Activated CD4-positive, alpha-beta T cell treated with anti-CD3 and anti-CD28 coated beads for 4 hours (primary cell): ENCODE data around the gene ZNF814.
"Not testable (repeated sequence)": the region's sequence is repeated elsewhere in the genome, so short reads cannot be mapped to it uniquely, and the experiment has no call there.

ENCODE experiments used
- DNase-seq, 2 donors: peaks; one replicate each; pipeline ENCODE4 v3.0.0-alpha.2; 2020

The ZNF814 gene

DNA sequence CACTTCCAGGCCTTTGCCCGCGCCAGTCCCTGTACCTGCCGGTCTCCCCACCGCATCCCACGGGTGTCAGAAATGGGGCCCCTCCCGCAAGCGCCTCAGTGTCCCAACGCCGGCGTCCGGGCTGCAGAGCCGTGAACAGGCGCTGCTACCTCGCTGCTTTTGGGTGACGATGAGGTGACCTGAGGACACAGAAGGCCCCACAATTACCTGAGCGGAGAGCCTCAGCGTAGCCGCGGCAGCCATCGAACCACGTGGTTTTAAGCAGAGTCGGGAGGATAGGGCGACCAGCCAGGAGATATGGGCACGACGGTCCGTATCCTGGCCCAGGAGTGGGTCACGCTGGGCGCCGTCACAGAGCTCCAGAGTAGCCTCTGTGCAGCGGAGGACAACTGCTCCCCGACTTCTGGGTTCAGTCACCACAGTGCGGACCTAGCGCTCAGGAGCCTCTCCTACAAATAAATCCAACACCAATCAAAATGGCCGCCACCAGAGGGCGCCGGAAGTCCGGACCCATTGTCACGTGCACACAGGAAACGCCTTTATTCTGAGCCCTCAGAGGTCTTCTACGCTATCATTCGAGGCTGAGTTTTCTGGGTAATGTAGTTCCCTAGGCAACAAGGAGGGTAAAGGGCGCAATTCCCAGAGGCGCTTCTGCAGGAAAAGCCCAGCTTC lies at the start of gene ZNF814:
ZNF814 (minus strand) TSS at position 478 of the 672 bp plus-strand sequence; CDS start at position 243, 235 bp downstream.
- DNase-seq, result peak; percentile 73 to 74

DNA sequence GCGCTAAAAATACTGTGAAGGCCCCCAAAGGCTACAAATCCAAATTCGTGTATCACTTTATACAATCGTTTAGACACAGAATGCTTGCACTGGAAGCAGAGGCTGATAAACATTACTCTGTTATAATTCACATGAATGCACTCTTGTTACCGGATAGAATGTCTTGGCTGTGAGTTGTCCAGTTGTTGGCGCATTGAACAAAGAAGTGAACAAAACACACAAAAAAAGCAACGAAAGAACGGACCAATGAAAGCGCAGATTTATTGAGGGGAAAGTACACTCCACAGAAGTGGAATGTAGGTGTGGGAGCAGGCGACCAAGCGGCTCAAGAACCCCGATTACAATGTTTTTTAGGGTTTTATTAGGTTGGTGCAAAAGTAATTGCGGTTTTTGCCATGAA lies 46.9 kb upstream of the ZNF814 start:
- no peak for DNase-seq

DNA sequence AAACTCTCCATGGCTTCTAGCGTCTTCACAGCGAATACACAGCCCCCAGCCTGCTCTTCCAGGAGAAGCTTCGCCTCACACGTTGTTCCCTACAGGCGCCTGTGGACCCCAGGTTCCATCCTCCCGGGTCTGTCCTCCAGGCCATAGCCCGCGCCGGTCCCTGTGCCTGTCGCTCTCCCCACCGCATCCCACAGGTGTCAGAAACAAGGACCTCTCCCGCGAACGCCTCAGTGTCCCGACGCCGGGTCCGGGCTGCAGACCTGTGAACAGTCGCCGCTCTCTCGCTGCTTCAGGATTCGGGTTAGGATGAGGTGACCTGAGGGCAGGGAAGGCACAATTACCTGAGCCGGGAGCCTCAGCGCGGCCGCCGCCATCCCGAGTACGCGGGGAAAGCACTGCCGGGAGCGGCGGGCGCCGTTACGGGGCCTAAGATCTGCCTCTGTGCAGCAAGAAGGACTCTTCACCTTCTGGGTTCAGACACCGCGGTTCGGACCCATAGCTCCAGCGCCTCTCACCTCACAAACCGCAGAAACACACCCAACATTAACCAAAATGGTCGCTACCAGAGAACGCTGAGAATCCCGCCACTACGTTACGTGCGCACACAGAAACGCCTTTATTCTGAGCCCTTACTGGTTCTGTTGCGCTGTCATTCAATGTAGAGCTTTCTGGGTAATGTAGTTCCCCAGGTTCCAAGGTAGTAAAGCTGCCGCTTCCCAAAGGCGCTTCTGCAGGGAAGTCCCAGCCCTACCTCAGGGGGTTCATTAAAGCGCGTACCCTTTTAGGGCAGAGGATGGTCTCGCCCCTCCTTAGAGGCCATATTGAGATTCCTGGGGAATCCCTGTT lies 46.2 kb upstream of the ZNF814 start, which contains the start of gene ZNF418:
ZNF418 (minus strand) TSS at position 583 of the 846 bp plus-strand sequence. CDS start 1,580 bp downstream, outside the sequence.
- DNase-seq, result peak; percentile 22 to 28

DNA sequence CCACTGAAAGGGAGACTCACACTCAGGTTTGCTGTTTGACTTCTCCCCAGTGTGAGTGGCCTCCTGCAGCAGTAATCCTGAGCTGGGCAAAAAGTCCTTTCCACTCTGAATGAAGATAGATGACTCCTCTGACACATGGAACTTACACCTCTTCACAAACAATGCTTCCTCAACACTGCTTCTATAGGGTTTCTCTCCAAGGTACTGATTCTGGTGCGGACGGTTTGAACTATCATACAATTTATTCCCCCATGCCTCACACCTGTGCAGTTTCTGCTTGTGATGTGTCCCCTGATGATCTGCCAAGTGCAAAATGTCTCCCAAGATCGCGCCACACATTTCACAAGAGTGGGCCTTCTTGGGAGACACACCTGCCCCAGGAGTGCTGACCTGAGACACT lies 38.8 kb upstream of the ZNF814 start:
- no peak for DNase-seq

DNA sequence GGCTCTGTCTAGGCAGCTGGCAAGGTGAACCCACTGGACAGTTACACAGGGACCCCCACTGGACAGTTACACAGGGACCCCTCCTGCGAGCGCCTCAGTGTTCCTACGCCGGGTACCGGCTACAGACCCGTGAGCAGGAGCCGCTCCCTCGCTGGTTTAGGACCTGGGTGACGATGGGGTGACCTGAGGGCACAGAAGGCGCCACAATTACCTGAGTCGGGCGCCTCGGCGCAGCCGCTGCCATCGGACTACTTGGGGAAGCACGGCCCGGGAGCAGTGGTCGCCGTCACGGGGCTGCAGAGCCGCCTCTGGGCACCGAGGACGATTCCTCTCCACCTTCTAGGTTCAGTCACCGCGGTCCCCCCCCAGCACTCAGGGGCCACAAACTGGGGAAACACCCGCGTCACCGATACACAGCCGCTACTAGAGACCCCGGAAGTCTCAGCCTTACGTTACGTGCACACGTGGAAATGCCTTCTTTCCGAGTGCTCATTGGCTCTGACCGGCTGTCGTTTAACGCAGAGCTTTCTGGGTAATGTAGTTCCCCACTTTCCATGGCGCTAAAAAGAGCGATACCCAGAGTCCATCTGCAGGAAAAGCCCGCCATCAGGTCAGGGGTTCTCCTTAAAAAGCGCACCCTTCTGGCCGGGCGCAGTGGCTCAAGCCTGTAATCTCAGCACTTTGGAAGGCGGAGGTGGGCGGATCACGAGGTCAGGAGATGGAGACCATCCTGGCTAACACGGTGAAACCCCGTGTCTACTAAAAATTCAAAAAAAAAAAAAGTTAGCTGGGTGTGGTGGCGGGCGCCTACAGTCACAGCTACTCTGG lies 27.5 kb upstream of the ZNF814 start, which contains the start of gene ZNF417:
ZNF417 (minus strand) TSS at position 425 of the 828 bp plus-strand sequence; CDS start at position 244, 181 bp downstream.
- peak; percentile 84 to 85 for DNase-seq

DNA sequence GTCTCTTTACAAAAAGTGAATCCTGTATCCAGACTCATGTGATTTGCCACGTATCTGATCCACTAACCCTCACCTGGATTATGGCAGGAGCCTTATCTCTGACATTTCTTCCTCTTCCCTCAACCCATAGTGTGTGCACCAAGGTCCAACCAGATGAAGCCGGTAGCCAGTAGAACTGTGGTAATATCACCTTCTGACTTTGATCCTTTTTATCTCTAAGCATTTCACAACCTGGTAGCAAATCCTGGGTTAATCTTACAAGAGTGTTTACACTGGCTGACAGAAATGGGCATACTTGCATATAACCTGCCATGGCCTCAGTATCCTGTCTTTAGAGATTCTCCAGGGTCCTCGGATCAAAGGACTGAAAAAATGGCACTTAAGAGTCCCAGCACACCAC lies 25.7 kb upstream of the ZNF814 start:
- no peak for DNase-seq

DNA sequence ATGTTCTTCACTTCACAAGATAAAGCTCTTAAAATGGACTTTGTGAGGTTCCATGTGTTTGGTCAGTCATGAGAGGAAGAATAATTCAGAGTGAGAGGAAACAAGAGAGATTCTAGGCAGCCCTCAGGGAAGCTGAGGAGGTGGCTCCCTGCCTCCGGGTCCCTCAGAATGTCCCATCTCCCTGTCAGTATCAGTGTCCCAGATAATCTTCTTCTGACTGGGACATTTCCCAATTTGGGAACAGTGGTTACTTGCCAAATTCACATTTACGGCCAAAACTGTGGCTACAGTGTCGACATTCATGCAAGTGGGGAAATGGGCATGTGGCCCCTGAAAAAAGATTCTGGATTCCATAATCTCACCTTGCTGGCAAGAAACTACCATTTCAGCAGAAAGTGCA lies 18.6 kb upstream of the ZNF814 start:
- no peak for DNase-seq

DNA sequence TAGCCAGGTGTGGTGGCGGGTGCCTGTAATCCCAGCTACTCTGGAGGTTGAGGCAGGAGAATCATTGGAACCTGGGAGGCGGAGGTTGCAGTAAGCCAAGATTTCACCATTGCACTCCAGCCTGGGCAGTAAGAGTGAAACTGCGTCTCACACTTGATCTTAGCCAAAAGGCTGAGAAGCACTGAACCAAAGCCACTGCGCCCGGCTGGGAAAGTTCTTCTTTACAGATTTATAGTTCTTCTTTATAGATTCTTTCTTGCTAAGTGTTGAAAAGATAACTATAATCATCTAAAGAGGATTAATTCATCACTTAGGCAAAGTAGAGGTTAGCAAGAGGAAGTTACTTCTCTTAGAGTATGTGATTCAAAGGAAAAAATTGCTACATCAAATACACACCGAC lies 16.4 kb upstream of the ZNF814 start:
- DNase-seq, result no peak

DNA sequence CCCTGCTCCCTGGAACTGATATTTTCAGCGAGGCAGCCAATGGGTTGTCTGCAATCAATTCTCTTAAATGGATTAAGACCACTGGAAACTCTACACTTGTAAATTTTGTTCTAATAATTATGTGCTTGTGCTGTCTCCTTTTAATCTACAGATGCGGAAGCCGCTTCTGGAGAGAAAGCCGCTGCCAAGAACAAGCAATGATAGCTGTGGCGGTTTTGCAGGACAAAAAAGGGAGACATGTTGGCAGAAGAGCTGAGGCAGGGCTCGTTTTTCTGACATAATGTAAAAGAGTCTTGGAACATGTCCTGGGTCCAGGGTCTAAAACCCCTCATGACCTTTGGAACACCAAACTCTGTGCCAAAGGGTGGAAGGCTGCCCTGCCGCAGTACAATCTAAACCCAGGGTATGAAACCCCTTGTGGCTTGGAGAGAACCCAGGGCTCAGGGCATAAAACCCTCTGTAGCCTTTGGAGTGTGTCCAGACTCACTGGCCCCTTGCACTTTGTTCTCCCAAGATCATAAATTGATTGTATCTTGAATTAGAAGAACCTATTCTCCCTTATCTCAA lies 14.9 kb upstream of the ZNF814 start:
- no peak for DNase-seq

DNA sequence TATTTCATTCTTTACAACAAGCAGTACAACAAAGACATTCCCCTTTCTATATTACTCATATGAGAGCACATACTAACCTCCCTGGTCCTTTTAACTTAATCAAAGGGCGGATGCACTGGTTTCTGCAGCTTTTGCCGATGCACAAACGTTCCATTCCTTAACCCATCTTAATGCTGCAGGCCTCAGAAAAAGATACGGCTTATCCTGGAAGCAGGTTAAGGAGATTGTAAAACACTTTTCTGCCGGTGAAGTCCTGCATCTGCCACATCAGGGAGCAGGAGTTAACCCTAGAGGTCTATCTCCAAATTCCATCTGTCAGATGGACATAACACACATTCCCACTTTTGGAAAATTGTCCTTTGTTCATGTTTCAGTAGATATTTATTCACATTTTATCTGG lies 11.5 kb upstream of the ZNF814 start:
- no peak for DNase-seq

DNA sequence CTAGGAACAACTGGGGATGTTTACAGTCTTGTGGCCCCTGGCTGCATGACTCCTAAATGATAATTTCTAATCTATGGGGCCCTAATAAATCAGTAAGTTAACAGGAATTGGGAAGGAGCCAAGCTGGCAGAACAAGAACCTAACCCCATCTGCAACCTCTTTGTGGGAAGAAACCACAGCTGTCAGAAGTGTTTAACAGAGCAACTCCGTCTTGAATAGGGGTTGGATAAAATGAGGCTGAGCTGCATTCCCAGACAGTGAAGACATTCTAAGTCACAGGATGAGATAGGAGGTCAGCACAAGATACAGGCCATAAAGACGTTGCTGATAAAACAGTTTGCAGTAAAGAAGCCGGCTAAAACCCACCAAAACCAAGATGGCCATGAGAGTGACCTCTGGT lies 1.9 kb upstream of the ZNF814 start:
- not testable (repeated sequence) for DNase-seq

DNA sequence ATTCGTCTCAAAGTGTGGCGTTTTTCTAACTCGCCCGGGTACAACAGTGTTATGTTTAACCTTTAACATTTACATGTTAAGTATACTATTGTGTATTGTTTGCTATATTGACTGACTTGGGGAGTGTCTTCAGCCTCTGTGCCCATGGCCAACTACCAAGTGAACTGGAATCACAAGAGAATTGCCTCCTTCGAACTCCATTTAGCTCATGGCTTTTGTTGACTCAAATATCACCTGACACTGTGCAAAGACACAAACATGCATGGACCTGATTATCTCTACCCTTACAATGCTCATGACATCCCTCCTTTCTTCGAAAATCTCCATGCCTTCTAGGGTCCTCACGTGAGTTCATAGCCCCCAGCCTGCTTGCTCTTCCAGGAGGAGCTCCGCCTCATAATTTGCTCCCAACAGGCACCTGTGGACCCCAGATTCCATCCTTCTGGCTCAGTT lies 704 bp downstream of the ZNF814 start:
- no peak for DNase-seq

DNA sequence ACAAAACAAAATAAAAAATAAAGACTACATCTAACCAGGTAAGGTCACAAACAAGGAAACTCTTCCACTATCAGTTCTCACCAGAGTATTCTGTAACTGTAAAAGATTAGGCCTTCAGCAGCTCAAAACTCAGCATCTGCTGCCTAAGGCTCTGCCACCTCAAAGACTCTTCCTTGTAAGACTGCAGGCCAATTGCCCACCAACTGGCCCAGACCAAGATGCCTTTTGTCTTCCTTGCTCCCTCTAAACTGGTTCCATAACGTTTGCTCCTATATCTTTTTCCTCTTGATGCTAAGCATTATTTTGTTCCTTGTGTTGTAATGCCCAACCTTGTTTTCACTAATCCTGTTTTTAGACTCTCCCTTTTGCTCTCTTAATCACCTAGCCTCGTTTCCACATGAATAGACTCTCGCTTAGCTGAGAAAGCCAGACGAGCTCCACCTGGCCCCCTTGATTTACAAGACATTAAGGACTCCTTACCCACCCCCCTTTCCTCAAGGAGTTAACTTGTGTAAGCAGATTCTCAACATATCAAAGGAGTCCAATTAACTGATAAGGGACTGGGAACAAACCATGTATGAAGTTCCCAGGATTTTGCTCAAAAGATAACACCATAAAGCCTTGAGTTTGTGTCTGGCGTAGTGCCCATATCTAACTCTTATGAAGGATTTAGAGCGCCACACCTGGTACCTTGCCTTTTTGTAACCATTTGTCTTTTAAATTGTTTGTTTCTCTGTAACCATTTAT lies 1.5 kb downstream of the ZNF814 start:
- DNase-seq, result no peak

DNA sequence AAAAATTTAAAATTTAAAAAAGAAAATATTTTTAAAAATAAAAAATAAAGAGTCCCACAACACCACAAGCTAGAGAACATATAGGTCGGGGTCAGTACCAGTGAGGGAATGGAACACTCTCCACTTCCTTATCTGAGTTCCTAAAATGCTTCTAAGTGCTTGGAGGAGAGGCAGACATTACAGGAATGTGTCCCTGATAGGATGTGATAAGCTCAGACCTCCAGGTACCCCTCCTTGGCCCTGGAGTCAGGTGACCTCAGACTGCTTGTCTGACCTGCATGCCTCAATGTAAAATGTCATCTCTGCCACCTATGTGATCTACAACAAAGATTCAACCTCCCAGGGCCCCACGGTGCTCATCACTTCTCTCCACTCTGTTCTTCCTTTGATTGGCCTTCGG lies 2.8 kb downstream of the ZNF814 start:
- DNase-seq, result no peak

DNA sequence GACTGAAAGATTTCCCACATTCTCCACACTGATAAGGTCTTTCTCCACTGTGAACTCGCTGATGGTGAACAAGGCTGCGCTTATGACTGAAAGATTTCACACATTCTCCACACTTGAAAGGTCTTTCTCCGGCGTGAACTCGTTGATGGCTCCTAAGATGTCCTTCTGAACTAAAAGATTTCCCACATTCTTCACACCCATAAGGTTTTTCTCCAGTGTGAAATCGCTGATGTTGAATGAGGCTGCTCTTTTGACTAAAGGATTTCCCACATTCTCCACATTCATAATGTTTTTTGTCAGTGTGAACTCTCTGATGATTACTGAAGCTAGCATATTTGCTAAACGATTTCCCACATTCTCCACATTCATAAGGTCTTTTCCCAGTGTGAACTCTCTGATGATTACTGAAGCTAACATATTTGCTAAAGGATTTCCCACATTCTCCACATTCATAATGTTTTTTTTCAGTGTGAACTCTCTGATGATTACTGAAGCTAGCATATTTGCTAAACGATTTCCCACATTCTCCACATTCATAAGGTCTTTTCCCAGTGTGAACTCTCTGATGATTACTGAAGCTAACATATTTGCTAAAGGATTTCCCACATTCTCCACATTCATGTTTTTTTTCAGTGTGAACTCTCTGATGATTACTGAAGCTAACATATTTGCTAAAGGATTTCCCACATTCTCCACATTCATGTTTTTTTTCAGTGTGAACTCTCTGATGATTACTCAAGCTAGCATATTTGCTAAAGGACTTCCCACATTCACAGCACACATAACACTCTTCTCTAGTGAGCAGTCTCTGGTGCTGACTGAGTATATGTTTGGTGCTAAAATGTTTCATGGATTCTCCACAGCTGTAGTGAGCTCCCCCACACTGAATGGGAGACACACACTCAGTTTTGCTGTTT lies 14.7 kb downstream of the ZNF814 start:
- DNase-seq, result not testable (repeated sequence)

DNA sequence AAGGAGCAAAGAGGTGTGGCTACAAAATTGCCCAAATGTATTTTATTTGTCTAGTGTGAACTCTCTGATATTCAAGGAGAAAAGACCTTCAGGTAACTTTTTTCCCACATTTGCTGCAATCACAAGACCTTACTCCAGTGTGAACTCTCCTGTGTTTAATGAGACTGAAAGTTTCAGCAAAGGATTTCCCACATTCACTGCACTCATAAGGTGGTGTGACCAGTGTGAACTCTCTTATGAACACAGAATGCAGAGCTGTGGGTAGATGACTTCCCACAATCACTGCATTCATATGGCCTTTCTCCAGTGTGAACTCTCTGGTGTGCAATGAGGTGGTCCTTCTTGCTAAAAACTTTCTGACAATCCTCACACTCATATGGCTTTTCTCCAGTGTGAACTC lies 16.4 kb downstream of the ZNF814 start:
- DNase-seq, result no peak

DNA sequence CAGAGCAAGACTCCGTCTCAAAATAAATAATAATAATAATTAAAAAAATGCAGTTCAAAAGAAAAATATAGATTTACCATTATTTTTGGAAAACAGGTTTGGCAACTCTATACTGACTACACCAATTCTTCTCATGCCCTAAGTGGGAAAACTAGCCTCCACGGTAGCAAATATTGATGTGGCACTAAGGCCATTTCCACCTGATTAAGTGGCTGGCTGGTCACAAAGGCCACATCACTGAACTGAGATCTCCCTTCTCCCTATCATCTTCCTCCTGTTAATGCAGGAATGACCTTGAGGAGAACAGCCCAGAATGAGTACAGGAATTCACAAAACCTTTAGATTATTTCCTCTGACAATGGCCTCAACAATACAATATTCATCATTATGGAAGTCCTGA lies 18.6 kb downstream of the ZNF814 start:
- DNase-seq, result no peak

DNA sequence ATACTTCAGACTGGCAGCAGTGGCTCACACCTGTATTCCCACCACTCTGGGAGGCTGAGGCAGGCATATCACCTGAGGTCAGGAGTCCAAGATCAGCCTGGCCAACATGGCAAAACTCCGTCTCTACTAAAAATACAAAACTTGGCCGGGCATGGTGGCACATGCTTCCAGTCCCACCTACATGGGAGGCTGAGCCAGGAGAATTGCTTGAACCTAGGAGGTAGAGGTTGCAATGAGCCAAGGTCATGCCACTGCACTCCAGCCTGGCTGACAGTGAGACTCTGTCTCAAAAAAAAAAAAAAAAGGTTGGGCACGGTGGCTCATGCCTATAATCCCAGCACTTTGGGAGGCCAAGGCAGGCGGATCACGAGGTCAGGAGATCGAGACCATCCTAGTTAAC lies 19.2 kb downstream of the ZNF814 start:
- not testable (repeated sequence) for DNase-seq

DNA sequence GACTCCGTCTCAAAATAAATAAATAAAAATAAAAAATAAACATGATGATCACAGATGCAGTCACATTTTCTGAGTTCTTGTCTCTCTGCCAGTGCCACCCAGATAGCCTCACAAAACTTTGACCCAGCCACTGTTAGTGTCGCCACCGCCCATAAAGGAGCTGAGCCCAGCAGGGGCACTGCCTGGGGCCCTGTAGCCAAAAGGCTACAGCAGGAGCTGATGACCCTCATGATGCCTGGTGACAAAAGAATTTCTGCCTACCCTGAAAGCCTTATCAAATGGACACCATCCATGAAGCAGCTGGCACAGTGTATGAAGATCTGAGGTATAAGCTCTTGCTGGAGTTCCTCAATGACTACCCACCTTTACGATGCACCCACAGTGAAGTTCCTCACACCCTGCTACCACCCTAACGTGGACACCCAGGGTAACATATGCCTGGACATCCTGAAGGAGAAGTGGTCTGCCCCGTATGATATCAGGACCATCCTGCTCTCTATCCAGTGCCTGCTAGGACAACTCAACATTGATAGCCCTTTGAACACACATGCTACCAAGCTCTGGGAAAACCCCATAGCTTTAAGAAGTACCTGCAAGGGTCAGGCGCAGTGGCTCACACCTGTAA lies 20.9 kb downstream of the ZNF814 start:
- DNase-seq, result no peak

DNA sequence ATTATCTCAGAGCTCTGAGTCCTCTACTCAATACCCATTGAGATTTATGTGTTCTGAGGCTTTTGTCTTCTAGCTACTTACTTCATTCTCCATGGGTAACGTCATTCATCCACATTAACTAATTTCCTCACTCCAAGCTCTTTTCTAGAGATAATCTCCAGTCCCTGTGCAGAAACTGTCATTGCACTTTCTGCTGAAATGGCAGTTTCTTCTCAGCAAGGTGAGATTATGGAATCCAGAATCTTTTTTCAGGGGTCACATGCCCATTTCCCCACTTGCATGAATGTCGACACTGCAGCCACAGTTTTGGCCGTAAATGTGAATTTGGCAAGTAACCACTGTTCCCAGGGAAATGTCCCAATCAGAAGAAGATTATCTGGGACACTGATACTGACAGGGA lies 26.5 kb downstream of the ZNF814 start:
- not testable (repeated sequence) for DNase-seq
